IgD-negative memory B cell (primary cell): ENCODE results near the gene ELK4. TPM values are rescaled to one million over a fixed set of nuclear protein-coding genes. Genes with fewer than 3 reads are reported as not detected.
"Not testable (repeated sequence)": the region's sequence is repeated elsewhere in the genome, so short reads cannot be mapped to it uniquely, and the experiment has no call there.

Experiments used
- H3K27ac Mint-ChIP-seq, 3 donors: one replicate each; pipeline ENCODE4 v1.8.0; 2020 to 2022; ENCODE audit warnings: mild to moderate bottlenecking in 3 of 3, mixed read lengths in 3 of 3, moderate library complexity in 1 of 3
- H3K27me3 Mint-ChIP-seq: one replicate; pipeline ENCODE4 v1.8.0; 2021; ENCODE audit warnings: mixed read lengths
- H3K36me3 Mint-ChIP-seq: one replicate; pipeline ENCODE4 v1.8.0; 2020; ENCODE audit warnings: mild to moderate bottlenecking, mixed read lengths
- H3K4me1 Mint-ChIP-seq, 3 donors: one replicate each; pipeline ENCODE4 v1.8.0; 2020 to 2022; ENCODE audit warnings: mixed read lengths in 3 of 3, mild to moderate bottlenecking in 1 of 3
- H3K4me3 Mint-ChIP-seq, 4 donors: one replicate each; pipeline ENCODE4 v1.8.0; 2020 to 2022; ENCODE audit warnings: mild to moderate bottlenecking in 4 of 4, mixed read lengths in 4 of 4, moderate library complexity in 3 of 4
- H3K9me3 Mint-ChIP-seq, 3 donors: one replicate each; pipeline ENCODE4 v1.8.0; 2020 to 2021; ENCODE audit warnings: mixed read lengths in 3 of 3, mild to moderate bottlenecking in 1 of 3
- polyA plus RNA-seq: library from polyadenylated mRNA; unstranded; fragments of 300-500 nt; fragmentation: Illumina TruSeq; gene quantifications from one replicate; pipeline ENCODE4 v1.2.3, GENCODE V29; 2021

Gene ELK4
- polyA plus RNA-seq, 1 donor from 2014 or later = 4.7 TPM

DNA sequence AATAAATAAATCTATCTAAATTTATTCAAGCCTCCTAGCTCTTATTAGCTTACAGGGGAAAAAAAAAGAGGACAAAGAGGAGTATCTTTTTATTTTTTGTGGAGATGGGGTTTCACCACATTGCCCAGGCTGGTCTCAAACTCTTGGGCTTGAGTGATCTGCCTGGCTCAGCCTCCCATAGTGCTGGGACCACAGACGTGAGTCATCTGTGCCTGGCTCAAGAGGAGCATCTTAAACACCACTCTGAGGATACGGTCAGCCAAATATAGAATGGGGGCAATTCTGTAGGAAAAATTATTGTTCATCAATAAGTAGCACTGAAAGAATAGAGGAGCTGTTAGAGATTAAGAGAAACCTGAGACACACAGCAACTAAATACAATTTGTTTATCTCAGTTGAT is 24.4 kb upstream of the ELK4 start:
- H3K4me3 Mint-ChIP-seq = no peak overlapping the region
- no peak overlapping the region for H3K27ac Mint-ChIP-seq
- H3K9me3 Mint-ChIP-seq = no peaks in the 10 kb centered on the region
- H3K27me3 Mint-ChIP-seq = no peaks in the 10 kb centered on the region
- peaks cover 11 to 17% (median 17%) of the 10 kb centered on the region in 3 donors for H3K4me1 Mint-ChIP-seq
- H3K36me3 Mint-ChIP-seq = peaks cover 5% of the 10 kb centered on the region

GRCh38 chr1:205652984-205653383 is 21.2 kb upstream of the ELK4 start:
- peaks cover 0 to 6% (median 0%) of the 10 kb centered on the region in 3 donors for H3K4me1 Mint-ChIP-seq
- H3K36me3 Mint-ChIP-seq = peaks cover 7% of the 10 kb centered on the region
- no peaks in the 10 kb centered on the region for H3K27me3 Mint-ChIP-seq
- no peak overlapping the region for H3K4me3 Mint-ChIP-seq
- H3K27ac Mint-ChIP-seq = no peak overlapping the region
- H3K9me3 Mint-ChIP-seq = no peaks in the 10 kb centered on the region

DNA sequence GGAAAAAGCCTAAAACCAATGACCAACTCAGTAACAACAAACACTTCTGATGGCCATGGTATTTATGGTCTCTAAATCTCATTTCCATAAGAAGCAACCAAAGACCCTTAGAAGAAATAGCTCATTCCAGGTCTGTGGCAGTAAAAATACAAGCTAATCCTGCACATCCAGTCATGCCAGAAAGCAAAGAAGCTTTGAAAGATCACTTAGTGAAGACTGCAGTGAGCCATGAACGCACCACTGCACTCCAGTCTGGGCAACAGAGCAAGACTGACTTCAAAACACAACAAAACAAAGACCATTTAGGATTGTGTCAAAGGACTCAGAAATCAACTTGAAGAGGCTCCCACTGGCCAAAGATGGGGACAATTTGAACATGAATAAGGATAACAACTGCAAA is 18.4 kb upstream of the ELK4 start:
- no peaks in the 10 kb centered on the region for H3K27me3 Mint-ChIP-seq
- H3K4me3 Mint-ChIP-seq = peak overlapping the region in 1 of 4 donors; percentile 53
- peaks cover 7% of the 10 kb centered on the region for H3K36me3 Mint-ChIP-seq
- H3K9me3 Mint-ChIP-seq = no peaks in the 10 kb centered on the region
- H3K27ac Mint-ChIP-seq = no peak overlapping the region
- H3K4me1 Mint-ChIP-seq = peaks cover 0 to 2% (median 0%) of the 10 kb centered on the region in 3 donors

DNA sequence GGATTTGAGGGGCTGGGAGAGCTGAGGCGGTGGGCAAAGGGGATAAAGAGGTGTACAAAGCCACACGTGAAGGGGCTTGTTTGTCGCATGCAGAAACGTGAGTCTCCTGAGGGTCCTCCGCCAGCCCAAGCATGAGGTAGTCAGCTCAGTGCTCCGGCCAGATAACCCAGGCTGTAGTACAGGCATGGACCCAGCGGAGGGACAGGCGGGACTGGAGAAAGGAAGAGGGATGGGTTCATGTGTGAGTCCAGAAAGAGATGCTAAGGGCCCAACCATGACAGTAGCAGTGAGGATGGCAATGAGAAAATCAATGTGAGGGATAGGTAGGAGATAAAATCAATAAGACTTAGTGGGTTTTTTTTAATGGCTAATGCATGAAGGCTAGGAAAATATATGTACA is 13.7 kb upstream of the ELK4 start:
- H3K27me3 Mint-ChIP-seq = no peaks in the 10 kb centered on the region
- H3K4me3 Mint-ChIP-seq = no peak overlapping the region
- H3K9me3 Mint-ChIP-seq = no peaks in the 10 kb centered on the region
- H3K36me3 Mint-ChIP-seq = peaks cover 2% of the 10 kb centered on the region
- peaks cover 0 to 2% (median 0%) of the 10 kb centered on the region in 3 donors for H3K4me1 Mint-ChIP-seq
- no peak overlapping the region for H3K27ac Mint-ChIP-seq

- no peaks in the 10 kb centered on the region for H3K27me3 Mint-ChIP-seq
Measured at GRCh38 chr1:205642679-205643307, 11.0 kb upstream of the ELK4 start.

GRCh38 chr1:205639567-205639966 is 7.8 kb upstream of the ELK4 start:
- H3K27ac Mint-ChIP-seq = no peak overlapping the region

More at GRCh38 chr1:205642679-205643307, 11.0 kb upstream of the ELK4 start:
- no peak overlapping the region for H3K4me3 Mint-ChIP-seq
- no peaks in the 10 kb centered on the region for H3K9me3 Mint-ChIP-seq
- H3K27ac Mint-ChIP-seq = no peak overlapping the region
- H3K36me3 Mint-ChIP-seq = no peaks in the 10 kb centered on the region
- H3K4me1 Mint-ChIP-seq = peaks cover 0 to 3% (median 0%) of the 10 kb centered on the region in 3 donors

DNA sequence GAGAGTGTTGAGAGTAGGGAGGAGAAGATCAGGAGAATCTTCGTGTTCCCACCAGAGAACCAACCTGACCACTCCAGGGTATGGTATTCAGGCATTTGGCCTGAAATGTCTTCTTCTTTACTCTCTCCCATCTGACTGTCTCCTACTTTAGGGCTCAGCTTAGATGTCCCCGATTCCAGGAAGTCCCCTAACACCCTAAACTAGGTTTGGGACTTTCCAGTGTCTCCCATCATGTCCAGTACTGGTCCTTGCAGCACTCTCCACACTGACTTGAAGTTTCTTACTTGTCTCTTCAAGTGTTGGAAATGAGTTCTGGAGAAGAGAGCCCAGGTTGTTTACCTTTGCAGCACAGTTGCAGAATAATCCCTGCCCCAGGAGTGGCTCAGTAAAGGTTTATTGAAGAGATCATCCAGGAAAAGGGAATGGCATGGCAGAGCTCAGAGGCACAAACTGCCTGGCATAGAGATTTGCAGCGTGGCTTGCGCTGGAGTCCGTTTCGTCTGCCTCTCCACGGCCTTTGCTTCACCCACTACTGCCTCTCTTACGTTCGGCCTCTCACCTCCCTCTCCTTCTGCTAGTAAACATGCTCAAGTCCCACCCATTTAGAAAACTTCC is 6.2 kb upstream of the ELK4 start:
- no peak overlapping the region for H3K27ac Mint-ChIP-seq

More at GRCh38 chr1:205639567-205639966, 7.8 kb upstream of the ELK4 start:
- Mint-ChIP-seq H3K9me3 (no peaks in the 10 kb centered on the region), H3K4me1 (peaks cover 0 to 3% (median 3%) of the 10 kb centered on the region in 3 donors), H3K4me3 (no peak overlapping the region), H3K36me3 (no peaks in the 10 kb centered on the region), H3K27me3 (no peaks in the 10 kb centered on the region)

GRCh38 chr1:205636732-205637131 is 4.9 kb upstream of the ELK4 start:
- Mint-ChIP-seq H3K4me3 (no peak overlapping the region), H3K9me3 (no peaks in the 10 kb centered on the region), H3K36me3 (no peaks in the 10 kb centered on the region), H3K4me1 (peaks cover 2 to 4% (median 3%) of the 10 kb centered on the region in 3 donors), H3K27me3 (no peaks in the 10 kb centered on the region), H3K27ac (peak overlapping the region in 1 of 3 donors; percentile 9)

More for the DNA sequence above, 6.2 kb upstream of the ELK4 start:
- H3K36me3 Mint-ChIP-seq = no peaks in the 10 kb centered on the region
- no peaks in the 10 kb centered on the region for H3K9me3 Mint-ChIP-seq
- peak overlapping the region in 1 of 4 donors; percentile 37 for H3K4me3 Mint-ChIP-seq
- peaks cover 0 to 4% (median 3%) of the 10 kb centered on the region in 3 donors for H3K4me1 Mint-ChIP-seq
- no peaks in the 10 kb centered on the region for H3K27me3 Mint-ChIP-seq

DNA sequence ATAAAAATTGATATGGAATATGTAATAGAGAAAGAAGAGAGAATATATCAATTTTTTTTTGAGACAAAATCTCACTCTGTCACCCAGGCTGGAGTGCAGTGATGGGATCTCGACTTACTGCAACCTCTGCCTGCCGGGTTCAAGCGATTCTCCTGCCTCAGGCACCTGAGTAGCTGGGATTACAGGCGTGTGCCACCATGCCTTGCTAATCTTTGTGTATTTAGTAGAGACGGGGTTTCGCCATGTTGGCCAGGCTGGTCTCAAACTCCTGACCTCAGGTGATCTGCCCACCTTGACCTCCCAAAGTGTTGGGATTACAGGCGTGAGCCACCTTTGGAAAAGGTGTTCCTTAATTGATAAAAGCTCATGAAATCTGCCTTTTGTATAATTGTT is 4.3 kb upstream of the ELK4 start:
- H3K4me3 Mint-ChIP-seq = not testable (repeated sequence)

DNA sequence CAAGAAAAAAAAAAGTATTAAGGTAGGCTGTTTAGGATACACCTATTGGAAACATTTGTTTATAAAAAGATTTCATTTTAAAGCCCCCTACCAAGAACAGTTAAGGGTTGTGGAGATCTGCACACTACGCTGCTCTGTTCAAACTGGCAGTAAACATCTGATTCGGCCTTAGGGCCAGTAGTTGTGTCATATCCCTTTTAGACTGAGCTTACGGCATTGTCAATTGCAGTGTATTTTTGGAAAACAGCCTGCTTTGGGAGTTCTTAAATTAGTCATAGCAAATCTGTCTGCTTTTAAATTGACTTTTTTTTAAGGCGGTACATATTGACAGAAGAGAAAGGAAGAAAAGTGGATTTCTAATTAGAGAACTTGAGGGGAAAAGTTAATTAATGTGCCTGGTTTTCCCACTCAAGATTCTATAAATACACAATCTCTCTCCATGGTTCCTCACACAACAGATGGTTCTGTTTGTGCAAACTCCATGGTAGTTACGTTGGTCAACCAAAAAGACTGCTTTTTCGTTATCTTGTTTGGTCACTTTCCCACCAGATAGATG is 1.7 kb upstream of the ELK4 start:
- Mint-ChIP-seq H3K9me3 (no peaks in the 10 kb centered on the region), H3K27ac (peak overlapping the region in 1 of 3 donors; percentile 99), H3K4me1 (peaks cover 13 to 17% (median 16%) of the 10 kb centered on the region in 3 donors), H3K36me3 (no peaks in the 10 kb centered on the region), H3K27me3 (no peaks in the 10 kb centered on the region), H3K4me3 (peak overlapping the region in 1 of 4 donors; percentile 94)

More for the DNA sequence above, 4.3 kb upstream of the ELK4 start:
- H3K36me3 Mint-ChIP-seq, H3K27me3 Mint-ChIP-seq, H3K9me3 Mint-ChIP-seq, H3K4me1 Mint-ChIP-seq: not testable (repeated sequence)
- H3K27ac Mint-ChIP-seq = peak overlapping the region in 1 of 3 donors; percentile 9

DNA sequence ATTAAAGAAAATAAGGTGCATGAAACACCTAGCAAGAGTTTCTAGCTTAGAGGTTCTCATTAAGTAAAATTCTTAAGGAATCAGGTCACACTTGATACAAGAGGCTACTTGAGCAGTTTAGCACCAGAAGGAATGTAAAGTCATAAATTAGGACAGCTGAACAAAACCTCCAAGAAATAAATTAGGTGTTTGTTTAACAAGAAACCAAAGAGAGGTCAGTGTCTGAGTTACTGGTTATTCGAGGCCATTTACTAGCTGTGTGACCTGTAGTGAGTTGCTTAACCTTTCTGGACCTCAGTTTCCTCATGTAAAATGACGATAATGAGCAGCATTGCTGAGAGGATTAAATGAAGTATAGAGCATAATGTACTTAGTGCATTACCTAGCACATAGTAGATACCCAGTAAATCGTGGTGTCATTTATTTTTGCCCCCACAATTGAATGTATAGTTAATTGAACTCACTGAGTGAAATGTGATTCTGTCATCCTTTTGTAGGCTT is 908 bp upstream of the ELK4 start:
- H3K4me3 Mint-ChIP-seq = peak overlapping the region; percentile 81 to 94 (median 91)

DNA sequence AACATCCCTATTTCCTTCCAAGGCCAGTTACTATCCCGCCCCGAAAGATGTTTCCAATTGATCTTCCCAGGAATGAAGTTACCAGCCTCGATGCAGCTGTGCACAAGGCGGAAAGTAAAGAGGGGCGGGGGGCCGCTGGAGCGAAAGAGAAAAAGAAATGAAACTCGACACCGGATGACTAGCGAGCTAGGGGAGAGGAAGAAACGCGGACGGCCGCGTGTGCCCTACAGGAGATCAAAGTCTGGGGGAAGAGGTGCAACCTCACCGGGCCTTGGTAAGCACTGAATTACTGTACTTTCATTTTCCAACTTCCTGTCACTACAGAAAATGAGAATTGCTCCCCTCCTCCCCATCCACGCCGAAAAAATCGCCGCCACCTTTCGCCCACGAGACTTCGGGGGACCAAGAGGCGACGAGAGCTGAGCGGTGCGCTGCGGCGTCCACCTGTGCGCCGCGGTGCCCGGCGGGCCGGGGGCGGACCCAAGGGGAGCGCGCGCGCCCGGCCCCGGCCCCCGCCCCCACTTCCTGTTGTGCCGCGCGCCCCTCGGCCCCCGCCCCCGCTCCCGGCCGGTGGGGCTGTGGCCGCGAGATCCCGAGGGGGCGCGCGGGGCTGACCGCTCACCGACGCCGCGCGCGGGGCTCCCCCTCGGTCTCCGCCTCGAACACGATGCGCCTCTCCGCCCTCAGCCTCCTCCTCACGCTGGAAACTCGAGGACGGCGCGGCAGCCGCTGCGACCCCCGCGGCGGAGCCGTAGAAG is 622 bp downstream of the ELK4 start:
- H3K4me3 Mint-ChIP-seq = peak overlapping the region; percentile 88 to 96 (median 96)
- H3K27me3 Mint-ChIP-seq = no peaks in the 10 kb centered on the region
- H3K27ac Mint-ChIP-seq = peak overlapping the region; percentile 94 to 99 (median 98)
- no peaks in the 10 kb centered on the region for H3K9me3 Mint-ChIP-seq
- peaks cover 28 to 36% (median 31%) of the 10 kb centered on the region in 3 donors for H3K4me1 Mint-ChIP-seq
- peaks cover 3% of the 10 kb centered on the region for H3K36me3 Mint-ChIP-seq

More for the DNA sequence above, 908 bp upstream of the ELK4 start:
- peaks cover under 1% of the 10 kb centered on the region for H3K36me3 Mint-ChIP-seq
- peaks cover 18 to 24% (median 19%) of the 10 kb centered on the region in 3 donors for H3K4me1 Mint-ChIP-seq
- peak overlapping the region; percentile 83 to 99 (median 97) for H3K27ac Mint-ChIP-seq
- H3K9me3 Mint-ChIP-seq = no peaks in the 10 kb centered on the region
- H3K27me3 Mint-ChIP-seq = no peaks in the 10 kb centered on the region

DNA sequence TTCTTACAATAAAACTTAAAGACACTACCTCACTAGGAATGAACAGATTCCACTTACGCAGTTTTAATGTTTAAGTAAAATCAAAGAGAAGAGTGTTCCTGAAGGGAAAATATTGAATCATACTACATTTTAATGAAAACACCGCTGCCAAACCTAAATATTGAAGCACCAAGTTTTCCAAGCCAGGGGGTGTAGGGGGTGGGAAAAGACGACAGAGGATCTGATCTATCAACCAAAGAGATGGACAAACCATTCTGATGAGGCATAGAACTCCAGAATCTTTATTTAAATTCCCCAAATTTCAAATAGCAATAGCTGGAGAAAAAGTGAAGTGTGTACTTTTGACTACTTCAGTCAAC is 1.2 kb downstream of the ELK4 start:
- H3K27me3 Mint-ChIP-seq = no peaks in the 10 kb centered on the region
- H3K9me3 Mint-ChIP-seq = no peaks in the 10 kb centered on the region
- H3K36me3 Mint-ChIP-seq = peaks cover 3% of the 10 kb centered on the region
- peak overlapping the region; percentile 88 to 96 (median 96) for H3K4me3 Mint-ChIP-seq
- peaks cover 31 to 41% (median 35%) of the 10 kb centered on the region in 3 donors for H3K4me1 Mint-ChIP-seq
- H3K27ac Mint-ChIP-seq = peak overlapping the region; percentile 86 to 98 (median 94)

DNA sequence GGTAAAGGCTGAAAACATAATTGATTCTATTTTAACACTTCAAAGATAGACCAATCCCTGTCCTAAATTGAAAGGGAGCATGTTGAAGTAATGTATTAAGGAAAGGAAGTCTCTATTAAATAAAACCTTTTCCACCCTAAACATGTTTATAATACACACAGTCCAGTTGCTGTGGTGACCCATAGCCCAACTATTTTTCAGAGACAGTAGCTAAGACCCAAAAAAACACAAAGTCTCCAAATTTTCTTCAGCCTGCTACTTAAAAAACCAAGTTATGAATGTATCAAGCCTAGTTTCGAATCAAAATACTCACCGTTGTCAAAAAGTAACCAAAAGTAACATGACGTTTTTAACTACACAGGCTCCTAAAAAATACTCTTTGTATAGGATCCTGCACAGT is 1.6 kb downstream of the ELK4 start:
- Mint-ChIP-seq H3K36me3 (peaks cover 3% of the 10 kb centered on the region), H3K9me3 (no peaks in the 10 kb centered on the region), H3K4me3 (peak overlapping the region; percentile 88 to 96 (median 96)), H3K27me3 (no peaks in the 10 kb centered on the region), H3K27ac (peak overlapping the region; percentile 86 to 98 (median 94)), H3K4me1 (peaks cover 31 to 41% (median 36%) of the 10 kb centered on the region in 3 donors)

DNA sequence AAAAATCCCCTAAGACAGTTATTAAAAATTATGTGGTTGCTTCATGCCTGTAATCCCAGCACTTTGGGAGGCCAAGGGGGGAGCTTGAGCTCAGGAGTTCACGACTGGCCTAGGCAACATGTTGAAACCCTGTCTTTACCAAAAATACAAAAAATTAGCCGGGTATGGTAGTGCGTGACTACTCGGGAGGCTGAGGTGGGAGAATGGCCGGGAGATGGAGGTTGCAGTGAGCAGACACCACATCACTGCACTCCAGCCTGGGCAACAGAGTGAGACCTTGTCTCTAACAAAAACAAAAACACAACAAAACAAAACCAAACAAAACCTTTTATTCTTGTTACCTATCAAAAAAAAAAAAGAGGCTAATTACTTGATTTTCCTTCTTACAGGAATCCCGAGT is 2.1 kb downstream of the ELK4 start:
- Mint-ChIP-seq H3K9me3 (no peaks in the 10 kb centered on the region), H3K36me3 (peaks cover 3% of the 10 kb centered on the region), H3K27me3 (no peaks in the 10 kb centered on the region), H3K27ac (peak overlapping the region; percentile 86 to 98 (median 94)), H3K4me3 (peak overlapping the region; percentile 88 to 96 (median 96)), H3K4me1 (peaks cover 35 to 45% (median 41%) of the 10 kb centered on the region in 3 donors)
